SU-DHL-6 (cell line): ENCODE results near the gene SYPL1.

ENCODE experiments used
- EZH2phosphoT487 ChIP-seq: fragments of 200-600 bp; sonication (generic), shearing (Covaris generic); conservative IDR thresholded peaks from 2 replicates; pipeline ENCODE4 v1.6.1; 2018; ENCODE audit warnings: mild to moderate bottlenecking, antibody characterized with exemption, low read length, moderate library complexity, mixed read lengths
- TF ChIP-seq, protein P1 (sequence below): fragments of 200-600 bp; sonication (generic); IDR thresholded peaks from one replicate; pipeline ENCODE4 v1.5.1; 2017; ENCODE audit warnings: antibody characterized with exemption, mild to moderate bottlenecking, low read length, moderate library complexity; ENCODE audit not compliant: insufficient read depth, poor library complexity, severe bottlenecking

DNA sequence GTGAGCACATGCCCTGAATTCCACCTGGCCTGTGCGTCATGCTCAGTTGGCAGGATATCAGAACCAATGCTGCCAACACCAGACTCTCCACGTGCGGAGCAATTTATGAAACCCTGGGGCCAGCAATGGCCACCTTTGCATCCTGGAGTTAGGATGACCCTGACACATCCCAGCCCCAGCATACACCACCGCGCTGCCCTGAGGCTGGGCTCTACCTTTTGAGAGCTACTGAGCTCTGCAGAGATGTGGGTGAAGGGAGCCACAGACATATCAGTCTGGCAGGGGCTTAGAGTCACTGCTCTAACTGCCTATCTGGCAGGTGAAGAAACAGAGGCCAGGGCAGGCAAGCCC, 41.9 kb downstream of the SYPL1 start:
- TF ChIP-seq, protein P1, sequence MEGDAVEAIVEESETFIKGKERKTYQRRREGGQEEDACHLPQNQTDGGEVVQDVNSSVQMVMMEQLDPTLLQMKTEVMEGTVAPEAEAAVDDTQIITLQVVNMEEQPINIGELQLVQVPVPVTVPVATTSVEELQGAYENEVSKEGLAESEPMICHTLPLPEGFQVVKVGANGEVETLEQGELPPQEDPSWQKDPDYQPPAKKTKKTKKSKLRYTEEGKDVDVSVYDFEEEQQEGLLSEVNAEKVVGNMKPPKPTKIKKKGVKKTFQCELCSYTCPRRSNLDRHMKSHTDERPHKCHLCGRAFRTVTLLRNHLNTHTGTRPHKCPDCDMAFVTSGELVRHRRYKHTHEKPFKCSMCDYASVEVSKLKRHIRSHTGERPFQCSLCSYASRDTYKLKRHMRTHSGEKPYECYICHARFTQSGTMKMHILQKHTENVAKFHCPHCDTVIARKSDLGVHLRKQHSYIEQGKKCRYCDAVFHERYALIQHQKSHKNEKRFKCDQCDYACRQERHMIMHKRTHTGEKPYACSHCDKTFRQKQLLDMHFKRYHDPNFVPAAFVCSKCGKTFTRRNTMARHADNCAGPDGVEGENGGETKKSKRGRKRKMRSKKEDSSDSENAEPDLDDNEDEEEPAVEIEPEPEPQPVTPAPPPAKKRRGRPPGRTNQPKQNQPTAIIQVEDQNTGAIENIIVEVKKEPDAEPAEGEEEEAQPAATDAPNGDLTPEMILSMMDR: no peak
- TF ChIP-seq EZH2phosphoT487: no peak
